Measurements from ENCODE around the gene TDRD7.

The TDRD7 gene

GRCh38 chr9:97411789-97412625 lies at the start of gene TDRD7:
Gene TDRD7, plus strand, starts transcription at chr9:97412096. Its CDS starts 16,370 bp downstream, at chr9:97428466.
- intact Hi-C loops (cut with DNase I), result loop anchor here (10.0 kb wide), 1 partner anchor 203 kb away; no protein-coding TSS in a partner anchor
- DNase-seq, result peak; percentile 50 to 94 (median 84)

- intact Hi-C loops (cut with DNase I), result no loop called here
- DNase-seq, result no peak
These were observed 48.9 kb upstream of the TDRD7 start for GRCh38 chr9:97362777-97363545.

- intact Hi-C loops (cut with DNase I), result no loop called here
- DNase-seq, result no peak
These were observed 48.1 kb upstream of the TDRD7 start for GRCh38 chr9:97363661-97364299.

GRCh38 chr9:97364769-97365490 lies 47.0 kb upstream of the TDRD7 start:
- no peak for DNase-seq
- intact Hi-C loops (cut with DNase I), result no loop called here

- DNase-seq, result no peak
- intact Hi-C loops (cut with DNase I), result no loop called here
These were observed 46.3 kb upstream of the TDRD7 start for GRCh38 chr9:97365634-97366033.

GRCh38 chr9:97366476-97366875 lies 45.4 kb upstream of the TDRD7 start:
- no peak for DNase-seq
- intact Hi-C loops (cut with DNase I), result no loop called here

GRCh38 chr9:97366889-97367288 lies 45.0 kb upstream of the TDRD7 start:
- DNase-seq, result no peak
- intact Hi-C loops (cut with DNase I), result no loop called here

GRCh38 chr9:97367729-97368128 lies 44.2 kb upstream of the TDRD7 start:
- DNase-seq, result no peak
- intact Hi-C loops (cut with DNase I), result no loop called here

GRCh38 chr9:97368964-97369363 lies 42.9 kb upstream of the TDRD7 start:
- intact Hi-C loops (cut with DNase I), result no loop called here
- DNase-seq, result no peak

- peak in 27 of 42 donors; percentile 6 to 67 (median 31) for DNase-seq
- intact Hi-C loops (cut with DNase I), result no loop called here
These were observed 39.3 kb upstream of the TDRD7 start for GRCh38 chr9:97372580-97372979.

GRCh38 chr9:97373331-97373730 lies 38.6 kb upstream of the TDRD7 start:
- DNase-seq, result no peak
- intact Hi-C loops (cut with DNase I), result no loop called here

- no peak for DNase-seq
- intact Hi-C loops (cut with DNase I), result no loop called here
These were observed 37.1 kb upstream of the TDRD7 start for GRCh38 chr9:97374811-97375210.

GRCh38 chr9:97376902-97377301 lies 35.0 kb upstream of the TDRD7 start:
- intact Hi-C loops (cut with DNase I), result no loop called here
- DNase-seq, result no peak

GRCh38 chr9:97382099-97382718 lies 29.7 kb upstream of the TDRD7 start:
- DNase-seq, result no peak
- intact Hi-C loops (cut with DNase I), result no loop called here

- intact Hi-C loops (cut with DNase I), result no loop called here
- DNase-seq, result no peak
These were observed 27.3 kb upstream of the TDRD7 start for GRCh38 chr9:97384406-97385262.

- no peak for DNase-seq
- intact Hi-C loops (cut with DNase I), result no loop called here
These were observed 26.2 kb upstream of the TDRD7 start for GRCh38 chr9:97385626-97386264.

GRCh38 chr9:97386265-97386633 lies 25.6 kb upstream of the TDRD7 start:
- intact Hi-C loops (cut with DNase I), result no loop called here
- DNase-seq, result no peak

All from head of caudate nucleus (tissue), 42 donors.